Tibial artery (tissue), 4 donors: ENCODE data around the gene NF1.
A peak's percentile ranks its signal among the peaks of the same experiment; 100 is the strongest.

Experiments used
- DNase-seq, 2 donors: peaks; one replicate each; pipeline ENCODE4 v3.0.0-alpha.2; 2019
- H3K27ac ChIP-seq, 2 donors: fragments of 200-600 bp; sonication (generic) in 1 of 2; 1 replicate in 1 of 2; 2 replicates in 1 of 2; pipeline ENCODE4 v1.5.1; 2018 to 2019; ENCODE audit warnings: mild to moderate bottlenecking in 1 of 2
- H3K27me3 ChIP-seq, 2 donors: fragments of 200-600 bp; sonication (generic) in 1 of 2; one replicate each; pipeline versions ENCODE4 v1.5.1 to v1.6.0; 2016 to 2019
- H3K36me3 ChIP-seq, 3 donors: fragments of 200-600 bp; sonication (generic) in 2 of 3; one replicate each; pipeline ENCODE4 v1.5.1; 2016 to 2019; ENCODE audit warnings: mild to moderate bottlenecking in 2 of 3
- H3K4me1 ChIP-seq, 4 donors: fragments of 200-600 bp; sonication (generic) in 2 of 4; 1 replicate in 3 of 4; 2 replicates in 1 of 4; pipeline ENCODE4 v1.5.1; 2016 to 2019
- H3K4me3 ChIP-seq, 2 donors: fragments of 200-600 bp; sonication (generic) in 1 of 2; 1 replicate in 1 of 2; 2 replicates in 1 of 2; pipeline ENCODE4 v1.5.1; 2018 to 2019; ENCODE audit warnings: mild to moderate bottlenecking in 2 of 2
- H3K9me3 ChIP-seq, 3 donors: fragments of 200-600 bp; sonication (generic) in 1 of 3; one replicate each; pipeline ENCODE4 v1.5.1; 2016 to 2019
- CTCF ChIP-seq, 2 experiments: fragments of 200-600 bp in 1 of 2; fragments of 450-650 bp in 1 of 2; IDR thresholded peaks; one replicate each; pipeline ENCODE4 v1.5.1; 2017 to 2019; ENCODE audit warnings: antibody characterized with exemption in 2 of 2, mild to moderate bottlenecking in 1 of 2, moderate library complexity in 1 of 2
- intact Hi-C: fragments of 100-400 bp; cut with DNase I; formaldehyde crosslinking; loops from one replicate; pipeline ENCODE4 v1.15.0; 2023; ENCODE audit warnings: low total_unique reads

The NF1 gene

DNA sequence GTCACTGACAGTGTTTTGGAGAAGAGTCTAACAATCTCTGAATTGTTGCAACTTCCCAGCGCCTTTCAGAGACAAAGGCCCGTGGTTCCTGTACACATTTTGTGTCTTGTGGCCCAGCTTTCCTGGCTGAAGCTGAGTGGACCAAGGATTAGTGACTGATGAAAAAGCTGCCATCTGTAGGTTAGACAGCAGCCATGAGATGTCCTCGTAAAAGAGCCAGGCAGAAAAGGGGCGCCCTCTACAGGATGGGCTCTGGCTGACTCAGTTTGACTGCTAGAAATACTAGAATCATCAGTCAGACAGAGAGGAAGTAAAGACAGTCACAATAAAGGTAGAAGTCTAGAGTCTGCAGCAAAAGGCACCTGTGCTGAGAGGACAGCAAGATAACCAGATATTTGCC is 26.5 kb upstream of the NF1 start:
- Histone ChIP-seq H3K36me3 (no peaks in the 10 kb centered on the region), H3K27me3 (no peaks in the 10 kb centered on the region), H3K27ac (no peak overlapping the region), H3K9me3 (no peaks in the 10 kb centered on the region), H3K4me3 (no peak overlapping the region), H3K4me1 (peaks cover 0 to 12% (median 0%) of the 10 kb centered on the region in 4 donors)
- intact Hi-C loops = no loop called here
- no peak for TF ChIP-seq CTCF (IDR thresholded peaks at IDR 0.05)
- peak in 1 of 2 donors; percentile 37 for DNase-seq

GRCh38 chr17:31072186-31072585 is 22.6 kb upstream of the NF1 start:
- no peak overlapping the region for H3K27ac ChIP-seq
- no peak for TF ChIP-seq CTCF (IDR thresholded peaks at IDR 0.05)
- no peaks in the 10 kb centered on the region for H3K9me3 ChIP-seq
- H3K27me3 ChIP-seq = no peaks in the 10 kb centered on the region
- H3K4me3 ChIP-seq = no peak overlapping the region
- intact Hi-C loops = no loop called here
- no peaks in the 10 kb centered on the region for H3K36me3 ChIP-seq
- H3K4me1 ChIP-seq = peaks cover 0 to 12% (median 0%) of the 10 kb centered on the region in 4 donors
- no peak for DNase-seq

DNA sequence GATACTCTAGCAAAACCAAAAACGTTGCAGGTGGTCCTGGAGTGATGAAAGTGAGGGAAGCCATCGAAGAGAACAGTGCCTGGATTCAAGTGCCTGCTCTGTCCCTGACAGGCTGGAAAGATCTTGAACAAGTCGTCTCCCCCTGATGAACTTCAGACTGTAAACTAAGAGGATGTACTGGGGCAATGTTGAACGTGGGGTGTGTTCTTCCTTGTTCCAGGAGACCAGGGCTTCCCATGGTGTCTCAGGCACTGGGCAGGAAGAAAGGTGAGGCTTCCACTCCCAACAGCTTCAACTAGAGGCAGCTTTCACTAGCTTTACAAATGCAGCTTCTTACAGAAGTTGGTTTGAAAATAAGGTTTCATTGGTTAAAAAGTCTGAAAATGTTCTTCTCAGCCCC is 21.4 kb upstream of the NF1 start:
- H3K4me1 ChIP-seq = no peaks in the 10 kb centered on the region
- H3K9me3 ChIP-seq = no peaks in the 10 kb centered on the region
- H3K27ac ChIP-seq = no peak overlapping the region
- H3K27me3 ChIP-seq = no peaks in the 10 kb centered on the region
- TF ChIP-seq CTCF (IDR thresholded peaks at IDR 0.05) = no peak
- no peak for DNase-seq
- no peak overlapping the region for H3K4me3 ChIP-seq
- intact Hi-C loops = no loop called here
- H3K36me3 ChIP-seq = no peaks in the 10 kb centered on the region

DNA sequence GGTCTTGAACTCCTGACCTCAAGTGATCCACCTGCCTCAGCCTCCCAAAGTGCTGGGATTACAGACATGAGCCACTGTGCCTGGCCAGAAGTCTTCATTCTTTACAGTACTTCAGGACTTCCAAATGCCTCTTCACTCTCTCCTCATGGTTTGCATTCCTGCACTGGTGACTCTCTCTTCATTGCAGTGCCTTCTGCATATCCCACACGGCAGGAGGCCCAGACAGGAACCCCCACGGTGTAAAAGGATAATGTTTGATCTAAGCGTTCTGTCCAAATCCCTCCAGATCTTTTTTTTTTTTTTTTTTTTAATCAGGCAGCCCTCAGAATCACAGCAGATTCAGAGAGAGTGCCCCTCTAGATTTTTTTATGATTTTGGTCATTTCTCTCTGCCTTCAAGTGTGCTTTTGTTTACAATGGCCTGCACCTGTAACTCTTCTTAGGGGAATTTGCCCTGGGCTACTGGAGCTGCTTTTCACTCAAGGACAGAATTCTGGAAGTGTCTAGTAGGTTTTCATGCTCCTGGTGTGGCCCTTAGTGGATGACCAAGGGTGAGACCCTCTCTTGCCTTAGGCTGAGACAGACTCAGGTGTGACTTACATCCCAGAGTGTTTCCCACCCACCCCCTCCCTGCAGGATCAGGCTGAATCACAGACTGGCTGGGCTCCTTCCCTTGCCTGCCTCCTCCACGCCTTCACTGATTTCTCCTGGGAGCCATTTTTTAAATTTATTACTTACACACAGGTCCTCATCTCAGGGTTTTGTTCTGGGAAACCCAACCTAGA is 19.8 kb upstream of the NF1 start:
- Histone ChIP-seq H3K4me1 (no peaks in the 10 kb centered on the region), H3K36me3 (no peaks in the 10 kb centered on the region), H3K27ac (no peak overlapping the region), H3K4me3 (no peak overlapping the region), H3K27me3 (no peaks in the 10 kb centered on the region), H3K9me3 (no peaks in the 10 kb centered on the region)
- TF ChIP-seq CTCF (IDR thresholded peaks at IDR 0.05) = no peak
- intact Hi-C loops = no loop called here
- DNase-seq = no peak

DNA sequence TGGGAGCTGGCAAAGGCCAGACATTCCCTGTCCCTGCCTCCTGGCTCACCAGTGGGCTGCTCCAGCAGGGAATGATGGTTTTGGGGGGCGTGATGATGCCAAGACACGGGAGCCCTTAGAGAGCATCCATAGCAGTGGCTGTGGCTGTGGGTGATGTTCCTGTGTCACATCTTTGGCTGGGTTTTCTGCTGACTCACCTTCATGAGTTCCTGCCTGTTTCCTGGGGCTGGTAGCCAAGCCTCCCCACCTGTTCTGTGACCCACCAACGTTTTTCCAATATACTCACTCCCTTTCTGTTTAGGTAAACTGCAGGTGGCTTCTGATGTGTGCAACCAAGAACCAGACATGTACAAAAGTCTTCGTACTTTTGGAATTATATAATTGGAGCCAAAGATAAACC is 16.5 kb upstream of the NF1 start:
- Histone ChIP-seq H3K27ac (no peak overlapping the region), H3K36me3 (no peaks in the 10 kb centered on the region), H3K4me1 (no peaks in the 10 kb centered on the region), H3K9me3 (no peaks in the 10 kb centered on the region), H3K27me3 (no peaks in the 10 kb centered on the region), H3K4me3 (no peak overlapping the region)
- intact Hi-C loops = no loop called here
- DNase-seq = no peak
- TF ChIP-seq CTCF (IDR thresholded peaks at IDR 0.05) = no peak
